IPS-18c (cell line): ENCODE measurements around the gene RAB15.

Experiments used
- H3K4me3 ChIP-seq: 2 replicates; pipeline ENCODE4 v1.7.0; 2013; ENCODE audit warnings: low read depth, mild to moderate bottlenecking, low read length, moderate library complexity; ENCODE audit not compliant: insufficient read depth
- H3K9me3 ChIP-seq: one replicate; pipeline ENCODE4 v1.6.1; 2013; ENCODE audit warnings: mild to moderate bottlenecking, low read length, moderate library complexity; ENCODE audit not compliant: control insufficient read depth, insufficient read depth

The RAB15 gene

DNA sequence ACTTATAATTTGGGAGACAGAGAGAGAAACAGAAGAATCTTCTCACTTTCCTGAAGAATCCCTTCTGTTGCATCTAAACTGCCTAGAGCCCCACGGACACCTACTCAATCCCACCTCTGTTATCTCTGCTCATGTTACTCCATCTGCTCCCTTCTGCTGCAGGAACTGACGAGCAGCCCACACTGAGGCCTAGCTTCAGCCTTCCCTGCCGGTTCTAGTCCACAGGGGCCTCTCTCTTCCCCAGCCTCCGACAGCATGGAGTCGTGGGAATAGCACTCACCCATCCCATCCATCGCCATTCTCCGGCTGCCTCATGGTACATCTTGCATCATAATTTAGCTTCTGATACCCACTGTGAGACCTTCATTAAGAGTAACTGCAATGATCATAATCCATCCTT is 4.0 kb downstream of the RAB15 start:
- Histone ChIP-seq H3K4me3 (no peak overlapping the region), H3K9me3 (no peaks in the 10 kb centered on the region)

DNA sequence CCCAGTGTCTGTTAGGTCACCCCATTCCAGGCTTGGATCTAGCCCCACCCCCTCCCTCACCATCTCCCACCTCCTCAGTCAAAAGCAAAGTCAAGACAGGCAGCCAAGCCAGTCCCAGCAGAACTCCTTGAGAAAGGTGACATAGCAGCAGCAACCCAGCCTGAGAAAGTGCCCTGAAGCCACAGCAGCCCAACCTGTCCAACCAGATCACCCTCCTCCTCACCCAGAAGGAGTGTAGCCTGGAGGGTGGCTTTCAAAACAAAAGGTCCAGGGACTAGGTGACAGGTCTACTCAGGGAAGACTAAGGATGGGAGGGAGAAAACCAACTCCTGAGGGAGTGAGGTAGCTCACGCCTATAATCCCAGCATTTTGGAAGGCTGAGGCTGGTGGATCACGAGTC is 5.2 kb downstream of the RAB15 start:
- H3K9me3 ChIP-seq, result peaks cover 2% of the 10 kb centered on the region
- no peak overlapping the region for H3K4me3 ChIP-seq

DNA sequence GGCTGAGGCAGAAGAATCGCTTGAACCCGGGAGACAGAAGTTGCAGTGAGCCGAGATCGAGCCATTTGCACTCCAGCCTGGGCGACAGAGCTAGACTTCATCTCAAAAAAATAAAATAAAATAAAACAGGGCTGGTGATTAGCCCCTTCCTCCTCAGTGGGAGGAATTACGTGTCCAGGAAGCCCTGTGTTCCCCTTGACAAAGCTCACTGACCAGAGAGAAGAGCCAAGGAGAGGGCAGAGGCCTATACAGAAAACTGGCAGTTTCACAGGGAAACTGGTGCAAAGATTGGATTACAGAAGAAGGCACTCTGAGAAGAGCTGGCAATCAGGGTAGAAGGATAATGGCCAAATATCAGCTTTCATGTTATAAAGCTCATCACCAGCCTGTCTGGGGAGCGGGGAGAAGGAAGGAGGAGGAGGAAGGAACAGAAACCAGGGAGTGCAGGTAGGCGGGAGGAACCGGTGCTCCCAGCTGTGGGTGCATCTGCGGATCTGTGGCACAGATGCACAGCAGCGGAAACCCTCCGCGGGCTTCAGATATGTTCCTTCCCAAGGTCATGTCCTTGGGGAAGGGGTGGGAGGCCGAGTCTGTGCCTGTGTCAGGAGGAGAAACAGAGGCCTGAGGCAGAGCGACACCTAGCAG is 6.7 kb downstream of the RAB15 start:
- Histone ChIP-seq H3K4me3 (no peak overlapping the region), H3K9me3 (peaks cover 2% of the 10 kb centered on the region)

DNA sequence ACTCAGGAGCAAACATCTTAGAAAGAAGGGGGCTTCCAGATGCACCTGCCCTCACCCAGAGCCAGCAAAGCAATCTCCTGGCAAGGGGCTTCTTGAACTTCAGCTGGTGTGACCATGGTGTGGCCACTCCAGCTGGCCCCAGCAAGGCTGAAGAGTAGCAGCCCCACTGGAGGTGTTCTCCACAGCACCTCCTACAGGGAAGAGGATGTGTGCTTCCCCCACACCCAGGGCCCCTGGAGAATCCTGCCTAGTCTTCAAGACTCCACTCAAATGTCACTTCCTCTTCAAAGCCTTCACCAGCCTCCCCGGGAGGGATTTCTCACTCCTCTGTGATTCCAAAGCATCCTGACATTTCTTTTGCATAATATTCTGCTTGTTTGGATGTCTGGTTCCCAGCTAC is 8.5 kb downstream of the RAB15 start:
- Histone ChIP-seq H3K9me3 (peaks cover 2% of the 10 kb centered on the region), H3K4me3 (no peak overlapping the region)

DNA sequence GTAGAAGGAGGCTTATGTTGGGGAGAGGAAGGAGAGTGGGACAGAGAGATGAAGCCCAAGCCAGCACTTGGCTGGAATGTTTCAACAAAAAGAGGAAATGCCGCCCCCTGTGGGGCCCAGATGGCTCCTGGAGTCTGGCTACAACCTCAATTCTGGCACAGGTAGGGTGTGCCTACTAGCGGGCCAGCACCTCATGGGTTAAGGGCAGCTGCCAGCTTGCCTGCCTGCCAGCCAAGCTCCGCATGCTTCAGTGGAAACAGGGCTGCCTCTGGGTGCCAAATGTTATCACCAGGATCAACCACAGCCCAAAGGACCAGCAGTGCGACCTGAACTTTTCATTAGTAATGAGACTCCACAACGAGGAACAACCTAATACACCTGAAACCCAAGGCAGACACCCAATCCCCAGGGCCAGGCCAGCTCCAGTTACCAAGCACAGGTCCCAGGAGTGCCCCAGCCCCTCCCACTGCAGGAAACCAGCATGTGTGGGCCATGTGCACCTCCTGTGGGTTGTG is 11.3 kb downstream of the RAB15 start:
- Histone ChIP-seq H3K4me3 (no peak overlapping the region), H3K9me3 (peaks cover 2% of the 10 kb centered on the region)

DNA sequence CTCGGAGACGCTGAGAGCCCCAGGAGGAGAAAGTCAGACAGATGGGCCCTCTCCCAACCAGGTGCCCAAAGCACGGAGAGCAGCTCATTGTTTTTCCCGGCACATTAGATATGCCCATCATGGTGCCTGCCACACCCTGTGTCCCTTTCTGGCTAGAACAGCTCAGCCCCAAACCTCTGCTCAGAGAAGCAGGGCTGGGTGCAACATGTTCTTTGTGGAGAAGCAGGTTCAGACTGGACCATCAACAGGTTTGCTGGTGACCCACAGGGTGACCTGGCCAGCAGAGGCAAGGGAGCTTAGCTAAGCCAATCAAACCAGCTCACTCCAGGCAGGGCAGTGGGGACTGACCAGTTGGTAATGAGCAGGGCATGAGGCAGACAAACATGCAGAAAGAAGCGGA is 13.4 kb downstream of the RAB15 start:
- H3K4me3 ChIP-seq, result no peak overlapping the region
- H3K9me3 ChIP-seq, result peaks cover 2% of the 10 kb centered on the region

DNA sequence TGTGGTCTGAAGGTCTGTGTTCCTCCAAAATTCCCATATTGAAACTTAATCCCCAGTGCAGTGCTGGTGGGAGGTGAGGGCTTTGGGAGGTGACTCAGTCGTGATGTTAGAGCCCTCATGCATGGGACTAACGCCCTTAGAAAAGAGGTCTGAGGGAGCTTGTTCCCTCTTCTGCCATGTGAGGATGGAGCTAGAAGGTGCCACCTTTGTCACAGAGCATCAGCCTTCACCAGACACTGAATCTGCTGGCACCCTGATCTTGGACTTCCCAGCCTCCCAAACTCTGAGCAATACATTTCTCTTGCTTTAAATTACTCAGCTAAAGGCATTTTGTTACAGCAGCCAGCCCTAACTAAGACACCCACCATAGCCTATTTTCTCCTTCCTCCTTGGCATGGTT is 13.9 kb downstream of the RAB15 start:
- Histone ChIP-seq H3K9me3 (peaks cover 2% of the 10 kb centered on the region), H3K4me3 (no peak overlapping the region)

DNA sequence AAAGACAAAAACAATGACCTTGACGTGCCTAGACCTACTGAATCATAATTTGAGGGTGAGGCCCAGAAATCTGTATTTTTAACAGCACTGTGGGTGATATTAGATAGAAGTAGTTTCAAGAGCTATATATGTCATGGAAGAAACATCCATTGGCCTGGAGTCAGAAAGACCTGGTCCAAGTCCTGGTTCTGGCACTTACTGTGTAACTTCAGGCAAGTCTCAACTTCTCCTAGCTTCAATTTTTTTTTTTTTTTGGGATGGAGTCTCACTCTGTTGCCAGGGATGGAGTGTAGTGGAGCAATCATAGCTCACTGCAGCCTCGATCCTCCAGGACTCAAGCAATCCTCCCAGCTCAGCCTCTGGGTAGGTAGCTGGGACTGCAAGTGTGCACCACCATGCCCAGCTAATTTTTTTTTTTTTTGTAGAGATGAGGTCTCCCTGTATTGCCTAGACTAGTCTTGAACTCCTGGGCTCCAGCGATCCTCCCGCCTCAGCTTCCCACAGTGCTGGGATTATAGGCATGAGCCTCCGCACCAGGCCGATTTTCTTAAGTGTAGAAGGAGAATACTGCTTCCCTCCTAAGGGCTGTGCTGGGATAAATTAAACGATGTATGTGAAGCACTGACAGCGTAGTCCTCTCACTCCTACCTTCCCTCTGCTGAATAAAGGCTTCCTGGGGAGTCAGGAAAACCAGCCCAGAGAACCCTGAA is 15.3 kb downstream of the RAB15 start:
- no peaks in the 10 kb centered on the region for H3K9me3 ChIP-seq
- no peak overlapping the region for H3K4me3 ChIP-seq

DNA sequence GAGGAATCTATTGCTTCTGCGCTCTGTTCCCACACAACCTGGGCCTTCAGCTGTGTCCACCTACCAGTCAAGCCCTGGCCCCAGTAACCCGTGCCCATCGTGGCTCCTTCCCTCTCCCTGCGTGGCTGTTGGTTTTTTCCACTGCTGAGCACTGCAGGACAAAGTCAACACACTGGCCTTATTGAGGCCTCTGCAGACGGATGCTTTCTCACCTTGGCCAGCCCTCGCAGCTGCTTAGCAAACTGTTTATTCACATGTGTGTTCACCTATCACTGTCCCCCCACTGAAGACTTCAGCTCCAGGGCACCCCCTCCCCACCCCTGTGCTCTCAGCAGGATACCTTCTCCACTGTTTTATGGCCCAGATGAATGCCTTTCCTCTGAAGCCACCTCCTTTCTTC is 16.8 kb downstream of the RAB15 start:
- H3K9me3 ChIP-seq, result no peaks in the 10 kb centered on the region

DNA sequence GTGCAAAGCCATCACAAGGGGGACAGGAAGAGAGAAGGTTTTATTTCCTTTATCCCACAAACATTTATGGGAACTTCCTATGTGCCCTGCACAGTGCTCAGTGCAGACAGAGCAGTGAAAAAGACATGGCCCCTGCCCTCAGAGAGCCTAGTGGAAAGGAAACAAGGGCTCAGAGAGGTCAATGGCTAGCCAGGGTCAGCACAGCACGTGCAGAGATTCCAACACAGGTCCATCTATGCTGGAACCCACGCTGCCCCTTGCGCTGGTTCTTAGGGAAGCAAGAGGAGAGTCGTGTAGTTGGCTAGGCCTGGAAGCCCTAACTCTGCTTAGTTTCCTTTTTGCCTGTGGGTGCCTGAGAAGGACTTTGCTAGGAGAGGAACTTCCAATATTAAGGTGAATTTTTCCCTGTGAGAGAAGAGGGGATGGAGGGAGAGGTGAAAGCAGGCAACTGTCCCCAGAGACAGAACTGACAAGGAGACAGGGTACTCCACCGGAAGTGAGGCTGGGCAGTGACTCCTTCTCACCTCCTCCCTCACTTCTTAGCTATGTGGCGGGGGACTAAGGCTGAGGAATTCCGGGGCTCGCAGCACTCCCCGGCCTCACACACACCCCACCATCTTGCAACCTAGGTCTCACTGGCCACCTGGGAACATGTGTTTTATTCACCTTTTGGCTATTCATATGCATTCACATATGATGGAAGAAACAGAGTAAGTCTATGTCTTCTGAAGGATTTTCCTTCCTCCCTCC is 17.5 kb downstream of the RAB15 start:
- Histone ChIP-seq H3K4me3 (no peak overlapping the region), H3K9me3 (no peaks in the 10 kb centered on the region)

More for the DNA sequence above, 16.8 kb downstream of the RAB15 start:
- H3K4me3 ChIP-seq, result no peak overlapping the region

DNA sequence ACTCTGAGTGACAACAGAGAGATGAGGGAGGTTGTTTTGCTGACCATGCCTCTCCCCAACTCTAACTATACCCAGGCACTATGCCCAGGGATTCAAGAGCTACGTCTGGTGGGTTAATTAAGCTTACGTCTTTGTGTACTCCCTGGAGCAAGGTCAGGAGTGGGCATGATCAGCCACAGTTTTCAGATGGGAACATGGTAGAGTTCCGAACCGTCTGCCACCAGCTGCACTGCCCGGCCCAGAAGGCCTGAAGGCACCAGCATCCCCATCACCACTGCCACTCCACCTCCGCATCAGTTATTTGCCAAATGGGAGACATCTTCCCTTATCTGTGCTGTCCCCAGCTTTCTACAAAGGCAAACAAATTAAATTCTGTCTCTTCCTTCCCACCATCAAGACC is 18.5 kb downstream of the RAB15 start:
- no peaks in the 10 kb centered on the region for H3K9me3 ChIP-seq
- no peak overlapping the region for H3K4me3 ChIP-seq

DNA sequence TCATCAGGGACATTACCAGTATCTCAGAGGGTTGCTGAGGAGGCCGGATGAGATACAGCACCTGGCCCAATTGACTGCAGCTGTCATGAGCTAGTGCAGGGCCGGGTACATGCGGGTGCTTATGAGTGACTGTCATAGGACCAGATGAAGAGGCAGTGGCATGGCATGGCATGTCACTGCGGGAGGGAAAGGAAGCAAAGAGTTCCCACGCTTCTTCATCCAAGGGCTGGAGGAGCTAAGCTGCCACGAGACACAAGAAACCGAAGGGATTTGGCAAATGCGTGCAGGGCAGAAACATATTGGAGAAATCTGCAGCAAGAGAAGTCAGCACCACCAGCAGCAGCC is 18.9 kb downstream of the RAB15 start:
- Histone ChIP-seq H3K4me3 (no peak overlapping the region), H3K9me3 (no peaks in the 10 kb centered on the region)

DNA sequence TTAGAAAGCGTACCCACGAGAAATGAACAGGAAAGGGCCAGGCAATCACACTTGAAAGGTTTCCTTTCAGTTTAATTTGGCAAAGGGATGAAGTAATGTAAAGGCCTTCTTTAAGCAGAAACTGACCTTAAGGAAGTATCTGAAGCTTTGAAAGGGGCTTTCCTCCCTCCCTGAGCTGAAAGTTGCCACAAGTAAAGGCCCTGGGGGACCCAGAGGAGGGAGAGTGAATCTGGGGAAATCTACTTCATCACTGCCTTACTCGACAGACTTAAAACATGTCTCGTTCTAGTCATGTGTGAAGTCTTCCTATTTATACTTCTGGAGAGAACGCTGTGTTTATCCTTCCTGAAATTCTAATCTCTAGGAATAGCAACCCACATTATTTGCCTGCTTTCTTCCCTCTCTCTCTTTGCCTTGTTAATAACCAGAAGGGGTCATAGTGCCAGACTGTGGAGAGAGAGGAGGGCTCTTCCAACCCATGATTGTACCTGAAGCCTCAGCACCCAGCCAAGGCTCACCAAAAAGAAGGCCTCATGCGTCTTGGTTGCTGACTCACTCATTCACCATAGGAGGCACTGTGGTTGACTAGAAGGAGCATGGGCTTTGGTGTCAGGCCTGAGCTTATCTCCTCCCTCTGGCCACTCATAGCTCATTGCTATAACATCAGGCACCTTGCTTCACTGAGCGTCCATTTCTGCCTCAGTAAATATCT is 19.4 kb downstream of the RAB15 start:
- Histone ChIP-seq H3K9me3 (no peaks in the 10 kb centered on the region), H3K4me3 (no peak overlapping the region)

DNA sequence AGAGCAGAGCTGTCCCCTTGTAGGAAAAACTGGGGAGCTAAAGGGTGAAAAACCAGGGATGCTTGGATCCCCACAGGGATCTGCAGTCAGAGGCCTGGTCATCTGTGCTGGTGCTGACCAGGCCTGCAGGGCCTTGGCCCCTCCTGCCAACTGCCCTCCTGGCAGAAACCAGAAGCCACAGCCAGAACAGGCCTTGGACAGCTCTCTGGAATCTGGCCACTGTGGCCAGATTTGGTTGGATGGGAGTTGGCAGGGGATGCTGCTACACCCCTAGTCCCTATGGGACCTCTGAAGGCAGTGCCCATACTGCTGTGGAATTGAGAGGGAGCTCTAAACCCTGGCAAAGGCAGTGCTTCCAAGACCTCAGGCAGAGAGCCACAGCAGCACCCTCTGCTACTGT is 20.4 kb downstream of the RAB15 start:
- Histone ChIP-seq H3K4me3 (no peak overlapping the region), H3K9me3 (no peaks in the 10 kb centered on the region)

DNA sequence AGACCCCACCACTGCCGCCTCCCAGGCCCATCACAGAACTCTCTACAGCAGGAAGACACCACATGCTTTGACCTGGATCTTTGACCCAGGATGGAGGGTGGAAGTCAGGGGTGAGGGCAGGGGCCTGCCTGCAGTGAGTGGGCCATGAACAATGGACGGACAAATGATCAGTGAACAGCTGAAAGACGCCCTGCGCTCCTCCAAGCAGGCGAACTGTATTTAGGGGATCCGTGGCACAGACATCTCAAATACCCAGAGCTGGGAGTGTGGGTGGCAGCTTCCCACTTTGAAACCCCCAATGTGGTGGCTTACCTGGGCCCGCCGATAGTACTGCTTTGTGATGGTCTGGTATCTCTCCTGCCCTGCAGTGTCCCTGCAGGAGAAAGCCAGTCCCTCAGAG is 20.8 kb downstream of the RAB15 start:
- Histone ChIP-seq H3K4me3 (no peak overlapping the region), H3K9me3 (no peaks in the 10 kb centered on the region)

DNA sequence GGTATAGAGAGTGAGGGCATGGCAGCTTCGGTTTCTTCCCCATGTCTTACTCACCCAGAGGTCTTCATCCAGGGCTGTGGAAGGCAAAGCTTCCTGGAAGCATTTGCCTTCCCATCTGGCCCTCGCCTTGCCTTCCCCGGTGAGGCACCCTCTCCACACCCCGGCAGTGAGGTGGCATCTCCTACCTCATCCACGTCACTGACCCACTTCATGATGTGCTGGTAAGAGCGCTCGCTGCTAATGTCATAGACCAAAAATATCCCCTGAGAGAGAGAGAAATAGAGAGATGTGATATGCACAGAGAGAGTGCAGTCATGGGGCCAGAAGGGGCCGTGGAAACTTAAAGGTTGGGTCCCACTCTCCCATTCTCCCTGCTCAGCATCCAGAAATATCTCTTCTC is 21.2 kb downstream of the RAB15 start:
- Histone ChIP-seq H3K4me3 (no peak overlapping the region), H3K9me3 (no peaks in the 10 kb centered on the region)

DNA sequence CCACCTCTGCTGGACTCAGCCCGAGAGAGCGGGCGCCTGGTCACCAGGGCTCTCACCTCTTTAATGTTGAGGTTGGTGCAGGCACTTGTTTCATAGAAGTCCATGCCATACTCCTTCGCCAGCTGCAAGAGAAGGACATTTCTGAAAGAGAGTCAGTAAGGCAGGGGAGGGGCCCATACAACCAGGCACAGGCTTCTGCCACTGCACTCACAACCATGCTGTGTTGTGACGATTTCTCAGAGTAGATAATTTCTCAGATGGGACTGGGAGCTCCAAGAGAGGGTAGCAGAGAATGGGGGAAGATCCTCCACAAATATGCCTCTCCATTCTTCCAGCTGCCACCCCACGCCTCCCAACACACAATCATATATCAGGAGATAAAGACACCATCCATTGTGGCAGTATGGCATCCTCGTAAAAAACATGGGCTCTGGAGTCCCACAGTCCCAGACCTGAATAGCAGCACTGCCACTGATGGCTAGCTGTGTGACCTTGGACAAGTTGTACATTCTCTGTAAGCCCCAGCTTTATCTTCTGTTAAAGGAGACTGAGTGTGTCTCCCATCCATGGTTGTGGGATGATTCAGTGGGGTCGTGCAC is 23.4 kb downstream of the RAB15 start:
- H3K4me3 ChIP-seq, result no peak overlapping the region
- no peaks in the 10 kb centered on the region for H3K9me3 ChIP-seq
